Mucosa of descending colon (tissue), 3 donors: Measurements from ENCODE around the gene VPS35. TPM values are rescaled to one million over a fixed set of nuclear protein-coding genes. Genes with fewer than 3 reads are reported as not detected.
A peak's percentile ranks its signal among the peaks of the same experiment; 100 is the strongest.

Experiments
- ATAC-seq: fragments of 200-7000 bp; cut with Tn5 transposase; one replicate; pipeline ENCODE4 v1.9.1; 2020; ENCODE audit warnings: mild to moderate bottlenecking, moderate library complexity
- DNase-seq, 3 donors: peaks; one replicate each; pipeline ENCODE4 v3.0.0-alpha.2; 2020
- H3K36me3 ChIP-seq: fragments of 200-600 bp; one replicate; pipeline ENCODE4 v1.8.0; 2021; ENCODE audit warnings: low read depth, mild to moderate bottlenecking
- H3K4me1 ChIP-seq: fragments of 200-600 bp; one replicate; pipeline ENCODE4 v1.8.0; 2021; ENCODE audit warnings: low read depth, mild to moderate bottlenecking
- H3K4me3 ChIP-seq: fragments of 200-600 bp; one replicate; pipeline ENCODE4 v1.8.0; 2021; ENCODE audit warnings: mild to moderate bottlenecking
- H3K9me3 ChIP-seq: fragments of 200-600 bp; one replicate; pipeline ENCODE4 v1.8.0; 2021; ENCODE audit warnings: mild to moderate bottlenecking
- intact Hi-C, 2 donors: fragments of 100-400 bp; cut with DNase I in 1 of 2; cut with micrococcal nuclease in 1 of 2; formaldehyde crosslinking; loops; one replicate each; pipeline versions ENCODE4 v1.11.0 to v1.11.1; 2022; cut with DNase I, micrococcal nuclease
- total RNA-seq, 3 donors: library from RNA; stranded (reverse); fragmentation: NEBNext Ultra II Directional in 2 of 3; extraction: Animal tissue kit (Norgen Biotek cat#: 25700) in 2 of 3; gene quantifications; one replicate each; pipeline versions ENCODE4 v1.2.1 to v1.2.4, GENCODE V29; 2021 to 2023
- TF ChIP-seq, protein P1 (sequence below): fragments of 200-600 bp; IDR thresholded peaks from one replicate; pipeline ENCODE4 v1.8.0; 2022; ENCODE audit warnings: antibody characterized with exemption, mild to moderate bottlenecking
- donor health status: DM: no; HTN: no; CAD: no; lungs with moderate emphysema.
- donor health status: DM: no; HTN: no; CAD: no.
- donor health status: DM: no; HTN: yes; CAD: no.

Gene VPS35
- total RNA-seq, 3 donors from 2014 or later, result 78.4 to 97.1 (median 84.8) TPM

GRCh38 chr16:46613352-46613751 lies 75.6 kb downstream of the VPS35 start:
- H3K36me3 ChIP-seq, result no peaks in the 10 kb centered on the region
- TF ChIP-seq, protein P1, sequence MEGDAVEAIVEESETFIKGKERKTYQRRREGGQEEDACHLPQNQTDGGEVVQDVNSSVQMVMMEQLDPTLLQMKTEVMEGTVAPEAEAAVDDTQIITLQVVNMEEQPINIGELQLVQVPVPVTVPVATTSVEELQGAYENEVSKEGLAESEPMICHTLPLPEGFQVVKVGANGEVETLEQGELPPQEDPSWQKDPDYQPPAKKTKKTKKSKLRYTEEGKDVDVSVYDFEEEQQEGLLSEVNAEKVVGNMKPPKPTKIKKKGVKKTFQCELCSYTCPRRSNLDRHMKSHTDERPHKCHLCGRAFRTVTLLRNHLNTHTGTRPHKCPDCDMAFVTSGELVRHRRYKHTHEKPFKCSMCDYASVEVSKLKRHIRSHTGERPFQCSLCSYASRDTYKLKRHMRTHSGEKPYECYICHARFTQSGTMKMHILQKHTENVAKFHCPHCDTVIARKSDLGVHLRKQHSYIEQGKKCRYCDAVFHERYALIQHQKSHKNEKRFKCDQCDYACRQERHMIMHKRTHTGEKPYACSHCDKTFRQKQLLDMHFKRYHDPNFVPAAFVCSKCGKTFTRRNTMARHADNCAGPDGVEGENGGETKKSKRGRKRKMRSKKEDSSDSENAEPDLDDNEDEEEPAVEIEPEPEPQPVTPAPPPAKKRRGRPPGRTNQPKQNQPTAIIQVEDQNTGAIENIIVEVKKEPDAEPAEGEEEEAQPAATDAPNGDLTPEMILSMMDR, result no peak
- no peaks in the 10 kb centered on the region for H3K4me1 ChIP-seq
- H3K9me3 ChIP-seq, result no peaks in the 10 kb centered on the region
- no peak overlapping the region for H3K4me3 ChIP-seq
- DNase-seq (no peak), ATAC-seq (no peak)
- intact Hi-C loops, result no loop called here

DNA sequence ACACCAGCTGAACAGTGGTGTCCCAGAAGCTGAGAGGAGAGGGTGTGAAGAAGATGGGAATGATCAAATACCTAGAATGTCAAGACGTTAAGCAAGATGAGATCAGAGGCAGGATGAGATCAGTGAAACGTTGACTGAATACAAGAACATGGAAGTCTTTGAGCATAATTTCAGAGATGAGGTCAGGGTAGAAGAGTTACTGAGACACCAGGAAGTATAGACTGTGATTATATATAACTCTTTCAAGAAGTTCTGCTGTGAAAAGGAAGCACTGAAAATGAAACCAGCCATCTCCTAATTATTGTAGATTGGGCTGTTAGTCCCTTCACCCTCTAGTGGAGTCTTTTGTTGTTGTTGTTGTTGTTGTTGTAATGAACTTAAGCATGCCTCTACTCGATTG lies 76.9 kb downstream of the VPS35 start:
- ATAC-seq, result peak; percentile 20
- TF ChIP-seq, protein P1, result no peak
- intact Hi-C loops, result no loop called here

DNA sequence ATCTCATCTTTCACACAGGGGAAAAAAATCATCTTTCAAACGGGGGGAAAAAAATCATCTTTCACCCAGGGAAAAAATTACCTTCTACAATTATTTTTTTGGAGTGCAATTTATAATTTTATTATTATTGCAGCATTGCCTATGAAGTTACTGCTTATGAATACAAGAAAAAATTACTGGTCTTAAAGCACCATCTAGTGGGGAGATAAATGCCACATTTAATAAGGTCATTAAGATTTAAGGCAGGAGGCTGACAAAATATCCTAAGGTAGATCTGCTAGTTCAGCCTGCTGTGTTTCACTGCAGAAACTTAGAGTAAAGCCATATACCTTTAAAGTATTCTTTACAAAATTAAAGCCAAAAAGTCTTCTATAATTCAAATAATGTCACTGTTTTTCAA lies 81.4 kb downstream of the VPS35 start:
- no peak overlapping the region for H3K4me3 ChIP-seq
- TF ChIP-seq, protein P1, result no peak
- H3K4me1 ChIP-seq, result no peaks in the 10 kb centered on the region
- DNase-seq, result no peak
- no peaks in the 10 kb centered on the region for H3K36me3 ChIP-seq
- no peaks in the 10 kb centered on the region for H3K9me3 ChIP-seq
- intact Hi-C loops, result no loop called here
- no peak for ATAC-seq

More for the DNA sequence above, 76.9 kb downstream of the VPS35 start:
- H3K4me3 ChIP-seq, result no peak overlapping the region
- H3K9me3 ChIP-seq, result no peaks in the 10 kb centered on the region
- H3K4me1 ChIP-seq, result no peaks in the 10 kb centered on the region
- DNase-seq, result no peak
- no peaks in the 10 kb centered on the region for H3K36me3 ChIP-seq

- TF ChIP-seq, protein P1, result no peak
- no peaks in the 10 kb centered on the region for H3K36me3 ChIP-seq
- H3K4me3 ChIP-seq, result no peak overlapping the region
- no peak for DNase-seq
- no peak for ATAC-seq
- intact Hi-C loops, result no loop called here
- H3K9me3 ChIP-seq, result no peaks in the 10 kb centered on the region
- H3K4me1 ChIP-seq, result no peaks in the 10 kb centered on the region
Observed at GRCh38 chr16:46606231-46606630, 82.7 kb downstream of the VPS35 start.

Other genes with a start within 250 kb of the VPS35 start
- gene SHCBP1, start 67.8 kb downstream of the VPS35 start, total RNA-seq, result 1 to 10 TPM in 2 of 3 donors, under 1 TPM in 1; 0.63 to 7.7 (median 2.3) TPM
- gene ORC6, start 481 bp upstream of the VPS35 start, total RNA-seq, result 10 to 100 TPM in 1 of 3 donors, 1 to 10 TPM in 2; 3.5 to 10.3 (median 3.8) TPM
- gene MYLK3, start 59.2 kb upstream of the VPS35 start, total RNA-seq, result under 1 TPM; 0.03 to 0.63 (median 0.41) TPM
- 1 to 10 TPM; 5.3 to 8.3 (median 5.4) TPM for gene C16orf87, start 142.0 kb upstream of the VPS35 start, total RNA-seq
- 10 to 100 TPM in 2 of 3 donors, 1 to 10 TPM in 1; 9.2 to 20.8 (median 10.5) TPM for gene GPT2, start 195.2 kb upstream of the VPS35 start, total RNA-seq